Chondrocyte (in vitro differentiated cells): ENCODE measurements around the gene SIK1. TPM values are rescaled to one million over a fixed set of nuclear protein-coding genes. Genes with fewer than 3 reads are reported as not detected.
"Not testable (repeated sequence)": the region's sequence is repeated elsewhere in the genome, so short reads cannot be mapped to it uniquely, and the experiment has no call there.

Experiments
- DNase-seq: peaks from one replicate; pipeline ENCODE4 v3.0.0; 2021; ENCODE audit warnings: mixed read lengths, low spot score
- H3K27ac Mint-ChIP-seq: one replicate; pipeline ENCODE4 v1.8.0; 2021; ENCODE audit warnings: mild to moderate bottlenecking, moderate library complexity, mixed read lengths; ENCODE audit not compliant: unreplicated experiment
- H3K27me3 Mint-ChIP-seq: 2 replicates; pipeline ENCODE4 v1.8.0; 2021; ENCODE audit warnings: low read depth, mixed read lengths
- H3K36me3 Mint-ChIP-seq: 2 replicates; pipeline ENCODE4 v1.8.0; 2021; ENCODE audit warnings: low read depth, mixed read lengths
- H3K4me1 Mint-ChIP-seq: 2 replicates; pipeline ENCODE4 v1.8.0; 2021; ENCODE audit warnings: low read depth, mild to moderate bottlenecking, mixed read lengths
- H3K4me3 Mint-ChIP-seq: one replicate; pipeline ENCODE4 v1.8.0; 2021; ENCODE audit warnings: mild to moderate bottlenecking, moderate library complexity, mixed read lengths; ENCODE audit not compliant: unreplicated experiment
- H3K9me3 Mint-ChIP-seq: 2 replicates; pipeline ENCODE4 v1.8.0; 2021; ENCODE audit warnings: low read depth, mixed read lengths
- total RNA-seq: library from RNA; stranded (reverse); gene quantifications from 3 replicates; pipeline ENCODE4 v1.2.1, GENCODE V29; 2021

SIK1 gene
- total RNA-seq, 1 donor from 2014 or later, result 60.7 TPM

DNA sequence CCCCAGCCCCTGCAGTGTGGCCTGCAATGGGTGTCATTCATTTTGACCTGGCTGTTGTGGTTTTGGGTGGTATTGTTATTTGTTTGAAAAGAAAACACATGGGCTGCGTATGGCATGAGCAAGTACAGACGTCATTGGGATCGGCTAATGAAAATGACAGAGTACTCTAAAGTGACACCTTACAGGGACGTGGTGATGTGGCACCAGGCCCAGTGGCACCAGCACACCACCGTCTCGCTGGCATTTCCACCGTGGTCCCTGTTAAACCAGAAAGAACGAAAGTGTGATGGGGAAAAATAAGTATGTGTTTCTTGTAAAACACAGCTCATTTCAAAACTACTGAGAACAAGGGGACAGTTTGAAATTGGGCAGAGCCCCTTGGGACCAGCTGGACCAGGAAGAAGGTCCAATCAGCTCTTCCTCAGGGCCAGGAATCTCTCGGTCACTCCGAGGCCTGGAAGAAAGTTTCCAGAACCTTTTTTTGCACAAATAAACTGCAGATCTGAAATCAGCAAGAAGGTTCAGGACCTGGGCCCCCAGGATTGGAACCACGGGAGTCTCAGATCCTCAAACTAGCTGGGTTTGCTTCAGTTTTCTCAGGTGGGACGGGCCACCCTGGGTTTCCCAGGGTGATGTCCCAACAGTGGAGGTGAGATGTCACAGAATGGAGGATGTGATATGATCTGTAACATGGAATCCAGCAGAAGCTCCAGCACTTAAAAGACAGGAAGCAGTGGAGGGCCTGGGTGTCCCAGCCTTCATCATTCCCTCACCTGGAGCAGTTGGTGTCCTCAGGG is 6.6 kb upstream of the SIK1 start:
- H3K4me1 Mint-ChIP-seq, H3K27me3 Mint-ChIP-seq, DNase-seq, H3K27ac Mint-ChIP-seq, H3K36me3 Mint-ChIP-seq, H3K4me3 Mint-ChIP-seq, H3K9me3 Mint-ChIP-seq: not testable (repeated sequence)

DNA sequence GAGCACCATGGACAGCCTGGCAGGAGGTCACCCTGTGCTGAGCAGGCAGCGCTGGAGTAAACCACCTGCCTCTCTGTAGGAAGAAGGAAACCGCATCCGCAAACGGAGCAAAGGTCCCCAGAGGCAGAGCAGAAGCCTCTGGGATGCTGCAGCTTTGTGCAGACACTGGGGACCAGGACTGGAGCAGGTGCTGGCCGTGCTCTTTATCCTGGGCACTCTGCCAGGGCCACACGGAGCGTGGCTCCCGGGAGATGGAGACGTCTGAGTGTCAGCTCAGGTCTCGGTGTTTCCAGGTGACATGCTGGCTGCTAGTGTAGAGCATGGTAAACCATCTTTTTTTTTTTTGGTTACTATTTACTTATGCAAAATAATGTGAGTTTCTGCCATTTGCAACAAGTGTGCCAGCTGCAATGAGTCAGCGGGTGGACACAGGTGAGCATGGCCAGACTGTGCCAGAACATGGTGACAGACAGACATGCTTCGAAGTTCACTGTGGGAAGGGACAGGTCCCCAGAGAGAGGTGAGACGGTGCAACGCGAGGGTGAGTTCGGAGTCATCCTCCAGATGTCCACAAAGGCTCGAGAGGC is 4.0 kb upstream of the SIK1 start:
- H3K27me3 Mint-ChIP-seq, DNase-seq, H3K4me3 Mint-ChIP-seq, H3K4me1 Mint-ChIP-seq, H3K36me3 Mint-ChIP-seq, H3K27ac Mint-ChIP-seq, H3K9me3 Mint-ChIP-seq: not testable (repeated sequence)

DNA sequence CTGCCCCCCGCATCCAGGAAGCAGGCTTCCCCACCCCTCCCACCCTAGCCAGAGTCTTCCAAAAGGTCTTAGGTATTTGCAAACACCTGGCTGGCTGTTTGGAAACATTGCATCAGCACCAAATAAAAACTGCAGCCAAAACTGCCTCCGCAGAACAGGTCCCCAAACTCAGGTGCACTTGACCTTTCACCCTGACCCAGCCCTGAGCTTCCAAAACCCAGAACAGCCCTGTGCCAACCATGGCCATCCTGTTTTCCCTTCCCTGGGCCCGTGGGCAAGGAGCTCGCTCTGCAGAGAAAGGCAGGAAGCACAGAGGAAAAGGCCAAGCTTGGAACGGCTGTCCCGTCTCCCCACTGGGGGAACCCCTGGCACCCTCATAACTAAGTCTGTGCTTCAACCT is 2.0 kb upstream of the SIK1 start:
- not testable (repeated sequence) for H3K9me3 Mint-ChIP-seq, H3K4me3 Mint-ChIP-seq, H3K4me1 Mint-ChIP-seq, H3K27me3 Mint-ChIP-seq, DNase-seq, H3K36me3 Mint-ChIP-seq, H3K27ac Mint-ChIP-seq

- H3K4me3 Mint-ChIP-seq, DNase-seq, H3K36me3 Mint-ChIP-seq, H3K4me1 Mint-ChIP-seq, H3K27ac Mint-ChIP-seq, H3K27me3 Mint-ChIP-seq, H3K9me3 Mint-ChIP-seq: not testable (repeated sequence)
Observed at GRCh38 chr21:43427242-43427559, 270 bp upstream of the SIK1 start.

DNA sequence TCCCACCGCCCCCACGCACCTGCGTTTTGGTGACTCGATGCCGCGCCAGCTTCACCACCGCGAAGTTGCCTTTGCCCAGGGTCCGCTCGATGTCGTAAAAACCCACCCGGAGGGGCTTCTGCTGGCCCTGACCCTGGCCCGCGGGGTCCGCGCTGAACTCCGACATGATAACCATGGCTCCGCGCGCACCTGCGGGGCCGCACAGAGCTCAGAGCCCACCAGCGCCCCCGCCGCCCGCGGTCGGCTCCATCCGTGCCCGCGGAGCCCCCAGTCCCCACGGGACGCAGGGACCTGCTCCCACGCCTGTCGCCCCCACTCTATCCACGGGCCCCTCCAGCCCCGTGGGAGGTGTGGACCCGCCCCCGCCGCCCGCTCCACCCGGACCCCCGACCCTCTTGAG is 927 bp downstream of the SIK1 start:
- not testable (repeated sequence) for DNase-seq, H3K27me3 Mint-ChIP-seq, H3K4me3 Mint-ChIP-seq, H3K9me3 Mint-ChIP-seq, H3K27ac Mint-ChIP-seq, H3K4me1 Mint-ChIP-seq, H3K36me3 Mint-ChIP-seq

- not testable (repeated sequence) for H3K9me3 Mint-ChIP-seq, DNase-seq, H3K36me3 Mint-ChIP-seq, H3K4me1 Mint-ChIP-seq, H3K4me3 Mint-ChIP-seq, H3K27ac Mint-ChIP-seq, H3K27me3 Mint-ChIP-seq
Observed at GRCh38 chr21:43419475-43419874, 7.5 kb downstream of the SIK1 start.

GRCh38 chr21:43414576-43414975 is 12.4 kb downstream of the SIK1 start:
- not testable (repeated sequence) for H3K4me1 Mint-ChIP-seq, H3K27me3 Mint-ChIP-seq

DNA sequence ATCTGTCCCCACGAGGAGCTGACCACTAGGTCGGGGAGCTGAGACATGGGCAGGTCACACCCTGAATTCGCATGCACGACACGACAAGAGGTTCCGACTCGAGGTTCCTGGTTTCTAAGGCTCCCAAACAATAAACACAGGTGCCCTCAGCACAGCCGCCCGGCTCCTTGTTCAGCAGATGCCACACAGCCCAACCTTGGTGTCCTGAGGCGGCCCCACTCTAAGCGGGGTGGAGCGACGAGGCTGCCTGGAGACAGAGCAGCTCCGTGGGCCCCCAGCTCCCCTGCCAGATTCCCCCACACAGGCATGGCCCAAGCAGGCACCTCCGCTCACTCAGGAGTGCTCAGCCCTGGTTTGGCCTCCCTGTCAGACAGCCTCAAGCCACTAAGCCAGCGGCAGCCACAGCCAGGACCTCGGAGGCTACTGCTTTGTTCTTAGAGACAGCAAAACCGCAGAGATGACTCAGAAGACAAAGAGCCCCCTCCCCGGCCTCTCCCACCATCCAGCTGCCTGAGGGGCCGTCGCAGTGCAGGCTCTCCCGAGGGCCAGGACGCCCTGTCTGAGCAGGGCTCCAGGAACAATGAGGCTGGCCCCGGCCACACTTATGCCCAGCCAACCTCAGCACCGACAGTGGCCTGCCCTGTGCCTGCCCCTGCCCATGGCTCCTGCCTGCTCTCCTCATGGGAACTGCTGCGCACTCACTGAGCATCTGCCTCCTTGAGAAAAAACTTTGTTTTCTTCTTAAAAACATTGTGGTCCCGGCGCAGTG is 14.7 kb downstream of the SIK1 start:
- H3K27ac Mint-ChIP-seq, H3K27me3 Mint-ChIP-seq, H3K4me1 Mint-ChIP-seq, H3K9me3 Mint-ChIP-seq, DNase-seq, H3K36me3 Mint-ChIP-seq, H3K4me3 Mint-ChIP-seq: not testable (repeated sequence)

More at GRCh38 chr21:43414576-43414975, 12.4 kb downstream of the SIK1 start:
- not testable (repeated sequence) for H3K36me3 Mint-ChIP-seq, H3K9me3 Mint-ChIP-seq, DNase-seq, H3K4me3 Mint-ChIP-seq, H3K27ac Mint-ChIP-seq

DNA sequence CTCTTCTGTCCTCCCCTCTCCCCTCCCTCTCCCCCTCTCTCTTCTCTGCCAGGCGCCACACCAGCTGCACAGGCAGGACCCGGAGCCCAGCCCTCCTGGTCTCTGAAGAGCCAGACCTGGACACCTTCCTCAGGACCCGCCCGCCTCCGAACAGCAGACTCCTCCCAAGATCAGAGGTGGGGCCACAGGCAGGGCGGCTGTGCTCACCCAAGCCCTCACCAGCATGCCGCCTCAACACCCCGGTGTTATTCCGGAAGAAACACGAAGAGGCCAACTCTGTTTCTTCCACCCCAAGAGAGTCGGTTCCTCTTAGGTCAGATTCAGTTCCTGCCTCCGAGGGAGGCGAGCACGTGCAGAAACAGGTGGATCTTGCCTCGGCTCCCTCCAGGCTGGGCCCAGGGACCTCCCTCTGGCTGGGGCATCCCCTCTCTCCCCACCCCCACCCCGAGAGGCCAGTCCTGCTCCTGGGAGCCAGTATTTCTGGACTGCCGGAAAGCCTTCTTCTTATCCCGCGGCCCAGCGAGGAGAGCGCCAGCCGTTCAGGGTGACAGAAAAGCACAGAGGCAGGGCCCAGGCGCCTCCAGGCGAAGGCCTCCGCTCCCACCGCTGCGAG is 16.4 kb downstream of the SIK1 start:
- H3K27me3 Mint-ChIP-seq, H3K36me3 Mint-ChIP-seq, H3K9me3 Mint-ChIP-seq, H3K4me3 Mint-ChIP-seq, DNase-seq, H3K27ac Mint-ChIP-seq, H3K4me1 Mint-ChIP-seq: not testable (repeated sequence)

- not testable (repeated sequence) for H3K9me3 Mint-ChIP-seq, DNase-seq, H3K4me3 Mint-ChIP-seq, H3K4me1 Mint-ChIP-seq, H3K27ac Mint-ChIP-seq, H3K27me3 Mint-ChIP-seq, H3K36me3 Mint-ChIP-seq
Observed at GRCh38 chr21:43407139-43407538, 19.8 kb downstream of the SIK1 start.

- H3K4me3 Mint-ChIP-seq, result not testable (repeated sequence)
Observed at GRCh38 chr21:43404450-43404849, 22.5 kb downstream of the SIK1 start.

DNA sequence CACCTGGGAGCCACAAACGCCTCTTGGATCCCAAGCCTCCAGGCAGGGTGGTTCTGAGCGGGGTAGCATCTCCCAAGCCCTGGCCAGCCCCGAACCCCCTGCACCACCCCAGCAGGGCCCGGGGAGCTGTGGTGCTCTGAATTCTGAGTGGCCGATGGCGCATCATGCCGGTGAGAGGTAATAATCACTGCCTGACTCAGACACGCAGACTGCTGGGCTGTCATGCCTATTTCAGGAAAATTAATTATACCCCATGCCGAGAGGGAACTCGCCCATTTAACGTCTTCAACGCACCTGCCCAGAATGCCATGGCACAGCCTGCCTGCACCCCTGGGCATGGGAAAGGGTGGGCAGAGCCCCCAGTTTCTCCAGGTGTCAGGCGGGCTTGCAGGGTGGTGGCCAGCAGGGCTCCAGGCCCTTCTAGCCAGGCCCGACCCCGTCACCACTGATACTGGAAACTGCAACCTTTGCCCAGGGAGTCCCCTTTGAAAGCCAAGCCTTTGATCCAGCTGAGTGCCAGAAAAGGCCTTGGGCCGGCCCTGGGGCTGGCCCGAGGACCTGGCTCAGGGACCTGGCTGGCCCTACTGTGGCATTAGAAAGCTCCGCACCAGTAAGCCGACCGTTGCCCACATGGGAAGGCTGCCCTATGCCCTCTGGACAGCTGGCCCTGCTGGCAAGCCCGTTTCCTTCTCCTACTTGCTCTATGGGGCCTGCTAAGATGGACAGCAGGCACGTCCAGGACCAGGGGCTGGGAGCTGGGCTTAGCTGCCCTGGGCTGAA is 23.1 kb downstream of the SIK1 start:
- H3K36me3 Mint-ChIP-seq, H3K9me3 Mint-ChIP-seq, H3K4me1 Mint-ChIP-seq, H3K27ac Mint-ChIP-seq, H3K27me3 Mint-ChIP-seq, H3K4me3 Mint-ChIP-seq: not testable (repeated sequence)
- DNase-seq, result peak; percentile 10

More at GRCh38 chr21:43404450-43404849, 22.5 kb downstream of the SIK1 start:
- H3K4me1 Mint-ChIP-seq, DNase-seq, H3K36me3 Mint-ChIP-seq, H3K27me3 Mint-ChIP-seq, H3K9me3 Mint-ChIP-seq, H3K27ac Mint-ChIP-seq: not testable (repeated sequence)
